GM21528 (cell line): ENCODE results near the gene TMIGD2.
"Not testable (repeated sequence)": the region's sequence is repeated elsewhere in the genome, so short reads cannot be mapped to it uniquely, and the experiment has no call there.

Experiments used
- ATAC-seq: cut with Tn5 transposase; IDR thresholded peaks from one replicate; pipeline ENCODE4 v1.9.1; 2021; ENCODE audit warnings: mild to moderate bottlenecking, moderate library complexity; ENCODE audit not compliant: unreplicated experiment, low FRiP score

The TMIGD2 gene

DNA sequence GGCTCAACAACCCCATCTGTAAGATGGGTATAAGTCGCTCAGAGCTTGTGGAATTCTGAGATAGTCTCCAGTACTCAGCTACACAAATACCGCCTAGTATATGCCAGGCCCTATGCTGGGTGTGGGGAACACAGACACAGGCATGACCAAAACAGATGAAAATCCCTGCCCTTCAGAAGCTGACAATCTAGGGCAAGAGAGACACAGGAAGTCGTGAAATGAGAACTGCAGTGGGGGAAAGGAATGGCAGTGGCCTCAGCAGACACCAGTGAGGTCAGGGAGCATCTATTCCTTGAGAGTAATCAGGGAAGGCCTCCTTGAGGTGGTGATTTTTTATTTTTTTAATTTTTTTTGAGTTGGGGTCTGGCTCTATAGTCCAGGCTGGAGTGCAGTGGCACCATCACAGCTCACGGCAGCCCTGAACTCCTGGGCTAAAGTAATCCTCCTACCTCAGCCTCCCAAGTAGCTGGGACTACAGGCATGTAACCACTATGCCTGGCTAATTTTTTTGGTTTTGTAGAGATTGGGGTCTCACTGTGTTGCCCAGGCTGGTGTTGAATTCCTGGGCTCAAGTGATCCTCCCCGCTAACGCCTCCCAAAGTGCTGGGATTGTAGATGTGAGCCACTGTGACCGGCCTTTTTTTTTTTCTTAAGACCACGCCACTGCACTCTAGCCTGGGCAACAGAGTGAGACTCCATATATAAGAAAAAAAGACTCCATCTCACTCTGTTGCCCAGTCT is 3.2 kb downstream of the TMIGD2 start:
- no peak for ATAC-seq

DNA sequence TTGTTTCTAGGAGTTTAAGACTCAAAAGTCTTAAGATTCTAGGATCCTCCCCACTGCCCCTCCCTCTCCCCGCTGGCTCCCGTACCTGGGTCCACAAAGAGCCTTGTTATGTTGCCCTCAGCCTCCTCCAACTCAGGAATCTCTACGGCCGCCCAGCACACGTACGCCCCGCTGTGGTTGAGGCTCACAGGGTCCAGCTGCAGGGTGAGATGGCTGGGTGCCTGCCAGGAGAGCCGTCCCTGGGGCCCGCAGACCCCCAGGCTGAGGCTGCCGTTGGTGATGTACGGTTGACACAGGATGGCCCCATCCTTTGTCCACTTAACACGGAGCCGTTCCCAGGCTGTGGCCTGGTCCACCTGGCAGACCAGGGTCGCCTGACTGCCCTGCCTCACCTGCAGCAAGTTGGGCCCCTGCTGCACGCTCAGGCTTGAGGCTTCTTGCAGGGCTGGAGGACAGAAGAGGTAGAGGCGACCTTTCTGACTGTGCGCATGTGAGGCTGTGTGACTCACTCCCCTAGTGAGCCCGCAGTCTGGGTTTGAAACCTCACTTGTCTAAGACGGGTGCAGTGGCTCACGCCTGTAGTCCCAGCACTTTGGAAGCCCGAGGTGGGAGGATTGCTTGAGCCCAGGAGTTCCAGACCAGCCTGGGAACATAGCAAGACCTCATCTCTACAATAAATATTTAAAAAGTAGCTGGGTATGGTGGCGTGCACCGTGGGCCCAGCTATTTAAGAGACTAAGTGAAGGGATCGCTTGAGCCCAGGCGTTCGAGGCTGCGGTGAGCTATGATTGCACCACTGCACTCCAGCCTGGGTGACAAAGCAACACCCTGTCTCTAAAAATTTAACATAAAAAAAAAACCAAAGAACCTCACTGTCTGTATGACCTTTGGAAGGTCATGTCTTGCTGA is 4.0 kb downstream of the TMIGD2 start:
- ATAC-seq, result no peak

DNA sequence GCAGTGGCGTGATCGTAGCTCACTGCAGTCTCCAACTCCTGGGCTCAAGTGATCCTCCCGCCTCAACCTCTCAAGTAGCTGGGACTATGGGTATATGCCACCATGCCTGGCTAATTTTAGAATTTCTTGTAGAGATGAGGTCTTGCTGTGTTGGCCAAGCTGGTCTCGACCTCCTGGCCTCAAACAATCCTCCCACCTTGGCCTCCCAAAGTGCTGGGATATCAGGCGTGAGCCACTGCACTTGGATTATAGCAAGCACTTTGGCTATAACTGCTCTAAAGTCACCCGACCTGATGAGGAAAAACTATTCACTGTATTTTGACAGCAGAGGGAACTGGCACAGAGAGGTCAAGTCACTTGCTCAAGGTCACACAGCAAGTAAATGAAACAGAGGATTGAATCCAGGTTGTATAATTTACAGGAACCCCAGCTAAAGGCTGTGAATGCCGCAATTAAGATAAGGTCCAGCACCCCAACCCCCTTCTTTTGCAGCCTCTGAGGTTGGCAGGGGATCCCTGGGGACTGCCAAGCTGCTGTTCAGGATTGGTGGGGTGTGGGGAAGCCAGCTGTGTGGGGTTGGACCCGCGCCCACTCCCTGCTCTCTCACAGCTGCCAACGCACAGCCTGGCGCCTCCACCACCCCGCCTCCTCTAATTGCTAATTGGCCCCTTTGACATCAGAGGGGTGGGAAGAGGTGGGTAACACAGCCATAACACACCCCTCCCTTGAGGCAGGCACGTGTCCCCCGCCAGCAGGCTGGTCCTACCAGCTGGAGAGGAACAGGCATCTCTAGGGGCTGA is 6.0 kb downstream of the TMIGD2 start:
- no peak for ATAC-seq

DNA sequence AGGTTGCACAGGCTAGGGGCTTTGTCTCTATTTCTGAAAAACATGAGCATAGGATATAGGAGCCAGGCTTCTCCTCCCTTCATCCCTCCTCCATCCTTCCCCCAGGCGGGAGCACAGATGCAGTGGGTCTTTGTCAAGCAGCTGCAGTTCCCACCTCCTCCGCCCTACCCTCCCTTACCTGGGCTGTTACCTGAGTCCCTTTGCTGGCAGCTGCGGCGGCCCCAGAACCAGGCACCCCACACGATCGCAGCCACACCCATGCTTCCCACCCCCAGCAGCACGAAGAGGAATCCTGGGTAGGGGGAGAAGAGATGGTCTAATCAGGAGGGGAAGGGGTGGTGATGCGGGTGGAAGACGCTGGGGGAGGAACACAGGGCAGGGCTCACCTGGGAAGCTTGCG is 7.8 kb downstream of the TMIGD2 start:
- no peak for ATAC-seq

DNA sequence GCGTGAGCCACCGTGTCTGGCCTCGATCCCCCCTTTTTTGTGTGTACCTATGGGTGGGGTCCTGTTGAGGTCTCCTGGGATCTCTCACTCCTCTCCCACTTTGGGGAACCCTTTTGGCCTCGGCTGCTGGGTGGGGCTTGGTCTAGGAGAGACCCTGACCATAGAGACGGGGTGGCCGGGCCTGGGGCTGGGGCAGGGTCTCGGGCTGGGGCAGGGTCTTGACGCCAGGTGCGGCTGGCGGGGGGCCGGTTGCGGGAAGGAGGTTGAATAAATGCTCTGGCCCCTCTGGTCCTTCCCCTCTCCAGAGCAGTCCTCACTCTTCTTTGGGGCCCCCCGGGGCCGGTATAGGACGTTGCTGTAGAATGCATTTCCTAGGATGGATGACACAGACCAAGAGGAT is 9.7 kb downstream of the TMIGD2 start:
- no peak for ATAC-seq

DNA sequence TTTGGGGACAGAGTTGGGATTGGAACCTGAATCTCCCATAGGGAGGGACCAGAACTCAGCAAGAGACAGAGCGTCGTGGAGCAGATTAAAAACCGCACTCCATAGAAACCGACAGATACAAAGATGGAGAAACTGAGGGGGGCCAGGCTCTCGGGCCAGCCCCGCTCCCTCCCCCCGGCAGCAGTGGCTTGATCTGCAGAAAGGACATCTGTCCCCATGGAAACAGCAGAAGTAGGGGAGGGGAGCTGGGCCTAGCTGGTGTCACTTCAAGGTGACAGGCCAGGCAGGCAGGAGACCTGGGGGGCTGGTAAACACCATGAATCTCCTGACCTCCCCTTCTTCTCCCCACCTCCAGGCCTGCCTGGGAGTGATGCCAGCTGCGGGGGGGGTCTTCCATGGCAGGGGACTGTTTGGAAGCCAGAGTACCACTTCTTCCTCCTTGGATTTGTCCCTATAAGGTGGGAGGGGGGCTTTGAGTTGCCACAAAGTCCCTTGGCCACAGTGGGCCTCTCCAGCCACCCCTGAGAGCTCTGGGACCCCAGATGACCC is 10.9 kb downstream of the TMIGD2 start:
- ATAC-seq, result no peak

DNA sequence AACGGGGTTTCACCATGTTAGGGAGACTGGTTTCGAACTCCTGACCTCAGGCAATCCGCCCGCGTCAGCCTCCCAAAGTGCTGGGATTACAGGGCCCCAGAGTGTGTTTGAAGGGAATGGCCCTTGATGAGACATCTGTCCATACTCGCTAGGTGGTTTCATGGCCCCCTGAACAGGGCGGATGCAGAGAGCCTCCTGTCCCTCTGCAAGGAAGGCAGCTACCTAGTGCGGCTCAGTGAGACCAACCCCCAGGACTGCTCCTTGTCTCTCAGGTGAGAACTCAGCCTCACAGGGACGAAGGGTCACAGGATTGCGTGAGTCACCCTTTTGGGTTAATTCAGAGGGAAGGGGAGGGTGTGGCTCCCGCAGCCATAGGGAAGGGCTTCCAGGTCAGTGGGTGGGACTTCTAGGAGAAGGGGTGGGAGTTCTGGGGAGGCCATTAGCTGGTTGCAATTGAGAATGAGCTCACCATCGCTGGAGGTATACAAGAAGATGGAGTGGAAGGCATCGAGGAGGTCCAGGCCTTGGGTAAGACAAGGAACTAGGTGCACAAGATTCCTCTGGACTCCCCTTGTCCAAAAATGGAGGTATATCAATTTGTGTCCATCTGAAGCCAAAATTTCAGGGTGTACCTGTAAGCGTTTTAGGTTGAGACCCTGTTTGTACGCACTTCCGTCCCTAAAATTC is 14.0 kb downstream of the TMIGD2 start:
- no peak for ATAC-seq

DNA sequence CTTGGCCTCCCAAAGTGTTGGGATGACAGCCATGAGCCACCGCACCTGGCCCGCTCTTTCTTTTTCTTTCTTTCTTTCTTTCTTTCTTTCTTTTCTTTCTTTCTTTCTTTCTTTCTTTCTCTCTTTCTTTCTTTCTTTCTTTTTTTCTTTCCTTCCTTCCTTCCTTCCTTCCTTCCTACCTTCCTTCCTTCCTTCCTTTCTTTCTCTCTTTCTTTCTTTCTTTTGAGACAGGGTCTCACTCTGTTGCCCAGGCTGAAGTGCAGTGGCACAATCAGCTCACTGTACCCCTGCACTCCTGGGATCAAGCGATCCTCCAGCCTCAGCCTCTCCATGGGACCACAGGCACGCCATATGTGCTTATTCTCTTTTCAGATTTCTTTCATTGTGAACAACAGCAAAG is 16.0 kb downstream of the TMIGD2 start:
- ATAC-seq, result not testable (repeated sequence)

DNA sequence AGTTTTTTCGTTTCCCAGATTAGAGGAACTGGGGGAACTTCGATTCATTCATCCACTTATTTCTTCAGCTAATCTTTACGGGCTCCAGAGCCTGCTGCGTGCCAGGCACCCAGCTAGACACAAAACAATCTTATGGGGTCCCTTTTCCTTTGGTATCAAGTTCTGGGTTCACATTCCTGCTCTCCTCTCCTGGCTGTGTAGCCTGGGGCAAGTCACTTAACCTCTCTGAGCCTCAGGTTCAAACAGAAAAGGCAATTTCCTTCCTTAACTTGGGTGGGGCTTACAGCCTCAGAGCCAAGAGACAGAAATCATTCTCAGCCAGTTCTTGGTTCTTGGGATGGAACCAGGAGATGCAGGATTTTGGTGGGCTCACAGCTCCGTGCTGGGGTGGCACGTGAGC is 17.2 kb downstream of the TMIGD2 start:
- ATAC-seq, result no peak

DNA sequence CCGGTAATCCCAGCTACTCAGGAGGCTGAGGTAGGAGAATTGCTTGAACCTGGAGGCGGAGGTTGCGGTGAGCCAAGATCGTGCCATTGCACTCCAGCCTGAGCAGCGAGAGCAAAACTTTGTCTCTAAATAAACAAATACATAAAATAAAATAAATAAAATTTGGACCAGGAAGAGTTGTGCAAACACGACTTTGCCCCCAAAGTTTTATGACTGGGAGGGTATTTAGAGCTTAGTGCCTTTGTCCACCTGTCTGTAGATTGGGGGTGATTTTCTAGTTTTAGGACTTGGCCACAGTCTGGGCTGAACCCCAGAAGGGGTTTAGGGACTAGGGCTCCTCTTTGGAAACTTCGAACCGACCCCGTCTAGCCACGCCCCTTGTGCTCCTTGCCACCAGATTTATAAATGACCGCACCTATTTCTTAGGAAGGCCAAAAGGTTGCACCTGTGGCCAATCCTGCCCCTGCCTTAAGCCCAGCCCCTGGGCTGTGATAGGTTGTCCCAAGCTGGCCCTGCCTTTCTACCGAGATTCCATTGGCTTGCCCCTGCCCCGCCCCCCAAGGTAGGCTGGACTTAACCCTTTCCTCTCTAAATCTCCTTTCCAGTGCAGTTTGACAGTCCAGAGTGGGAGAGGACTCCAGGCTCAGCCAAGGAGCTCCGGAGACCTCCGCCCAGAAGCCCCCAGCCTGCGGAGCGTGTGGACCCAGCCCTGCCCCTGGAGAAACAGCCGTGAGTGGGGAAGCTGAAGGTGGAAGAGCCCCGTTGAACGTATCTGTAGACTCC is 17.8 kb downstream of the TMIGD2 start:
- no peak for ATAC-seq

DNA sequence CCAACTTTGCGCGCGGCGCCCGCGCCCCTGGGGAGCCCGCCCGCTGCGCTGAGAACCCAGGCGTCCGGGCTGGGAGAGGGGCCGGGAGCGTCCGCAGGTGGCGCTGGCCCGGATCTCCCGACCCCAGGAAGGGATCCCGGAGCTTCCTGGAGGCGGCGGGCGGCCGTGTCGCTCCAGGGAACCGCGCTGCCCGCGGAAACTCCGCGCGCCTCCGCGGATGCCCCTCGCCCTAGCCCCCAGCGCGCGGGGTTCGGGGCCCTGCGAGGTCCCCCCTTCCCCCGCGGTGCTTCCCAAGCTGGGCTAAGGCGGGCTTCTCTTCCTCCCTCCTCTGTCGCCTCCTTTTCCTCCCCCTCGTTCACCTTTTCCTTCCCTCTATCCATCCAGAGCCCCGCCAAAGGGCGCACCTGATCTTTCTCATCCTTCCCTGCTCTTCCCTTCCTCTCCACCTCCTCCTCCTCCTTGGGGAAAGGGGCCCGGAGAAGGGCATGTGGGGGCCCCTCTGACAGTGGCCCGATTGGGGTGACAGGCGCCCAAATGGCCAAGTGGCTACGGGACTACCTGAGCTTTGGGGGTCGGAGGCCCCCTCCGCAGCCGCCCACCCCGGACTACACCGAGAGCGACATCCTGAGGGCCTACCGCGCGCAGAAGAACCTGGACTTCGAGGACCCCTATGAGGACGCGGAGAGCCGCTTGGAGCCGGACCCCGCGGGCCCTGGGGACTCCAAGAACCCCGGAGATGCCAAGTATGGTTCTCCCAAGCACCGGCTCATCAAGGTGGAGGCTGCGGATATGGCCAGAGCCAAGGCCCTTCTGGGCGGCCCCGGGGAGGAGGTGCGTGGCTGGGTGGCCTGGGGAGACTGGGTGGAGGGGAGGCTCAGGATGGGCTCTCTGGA is 22.4 kb downstream of the TMIGD2 start:
- ATAC-seq, result no peak

DNA sequence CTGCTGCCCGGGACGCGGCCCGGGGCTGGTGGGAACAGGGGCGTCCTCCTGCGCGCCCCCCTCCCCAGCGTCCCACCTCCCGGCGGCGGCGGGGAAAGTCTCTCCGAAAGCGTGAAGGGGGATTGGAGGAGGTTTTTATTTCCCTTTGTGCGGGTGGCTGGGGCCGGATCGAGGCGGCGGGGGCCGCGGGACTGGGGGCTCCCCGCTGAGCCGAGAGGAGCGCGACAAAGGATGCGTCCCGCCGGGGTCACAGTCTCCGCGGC is 23.0 kb downstream of the TMIGD2 start:
- no peak for ATAC-seq

DNA sequence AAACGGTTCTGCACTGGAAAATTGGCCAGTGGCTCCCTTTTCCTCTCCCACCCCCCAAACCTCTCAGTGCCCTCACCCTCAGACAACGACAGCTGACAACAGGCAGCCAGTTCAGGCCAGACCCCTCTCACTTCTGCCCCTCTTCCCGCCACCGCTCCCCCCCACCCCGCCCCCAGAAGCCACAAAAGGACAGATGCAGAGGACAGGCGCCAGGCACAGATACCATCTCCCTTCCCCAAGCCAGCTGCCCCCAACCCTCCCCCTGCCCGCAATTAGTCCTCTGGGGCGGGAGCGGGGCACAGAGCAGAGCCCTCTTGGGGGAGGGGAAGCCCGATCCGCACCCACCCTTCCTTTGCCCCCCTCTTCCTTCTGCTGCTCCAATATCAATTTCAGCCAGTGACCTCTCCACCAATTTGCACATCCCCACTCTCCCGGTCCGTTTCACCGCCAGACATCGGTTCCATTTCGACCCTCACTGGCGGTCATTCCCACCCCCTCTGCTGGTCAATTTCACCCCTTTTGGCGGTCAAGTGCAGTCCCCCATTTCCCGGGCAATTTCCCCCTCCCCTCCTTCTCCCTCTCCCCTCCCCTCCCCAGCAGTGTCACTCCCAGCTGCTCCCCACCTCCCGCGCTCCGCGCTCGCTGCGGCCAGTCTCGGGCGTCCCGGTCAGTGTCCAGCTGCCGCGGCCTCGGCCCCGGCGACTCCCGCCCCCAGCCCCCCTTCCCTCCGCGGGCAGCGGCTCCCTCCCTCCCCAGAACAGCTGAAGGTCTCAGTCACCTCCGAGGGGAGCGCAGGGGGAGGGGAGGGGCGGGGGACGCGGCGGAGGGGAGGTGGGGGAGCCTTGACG is 23.5 kb downstream of the TMIGD2 start, which contains the start of gene SHD:
TSS of gene SHD (plus strand) at position 848 of the 848 bp plus-strand sequence. CDS start 798 bp downstream, outside the sequence.
- no peak for ATAC-seq

DNA sequence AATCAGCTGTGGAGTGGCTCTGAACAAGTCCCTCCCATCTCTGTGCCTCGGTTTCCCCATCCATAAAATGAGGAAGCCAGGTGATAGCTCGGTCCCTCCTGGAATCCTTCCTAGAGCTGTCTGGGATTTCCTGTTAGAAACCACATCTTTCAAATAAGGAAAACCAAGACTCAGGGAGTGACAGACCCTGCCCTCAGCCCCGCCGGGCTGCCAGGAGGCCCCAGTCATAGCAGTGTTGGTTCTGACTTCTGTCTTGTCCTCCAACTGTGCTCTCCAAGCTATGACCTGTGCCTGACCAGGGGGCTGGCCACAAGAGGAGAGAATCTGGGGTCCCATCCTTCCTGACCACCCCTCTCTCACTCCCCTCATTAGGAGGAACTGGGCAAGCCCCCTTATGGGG is 24.2 kb downstream of the TMIGD2 start:
- ATAC-seq, result no peak

DNA sequence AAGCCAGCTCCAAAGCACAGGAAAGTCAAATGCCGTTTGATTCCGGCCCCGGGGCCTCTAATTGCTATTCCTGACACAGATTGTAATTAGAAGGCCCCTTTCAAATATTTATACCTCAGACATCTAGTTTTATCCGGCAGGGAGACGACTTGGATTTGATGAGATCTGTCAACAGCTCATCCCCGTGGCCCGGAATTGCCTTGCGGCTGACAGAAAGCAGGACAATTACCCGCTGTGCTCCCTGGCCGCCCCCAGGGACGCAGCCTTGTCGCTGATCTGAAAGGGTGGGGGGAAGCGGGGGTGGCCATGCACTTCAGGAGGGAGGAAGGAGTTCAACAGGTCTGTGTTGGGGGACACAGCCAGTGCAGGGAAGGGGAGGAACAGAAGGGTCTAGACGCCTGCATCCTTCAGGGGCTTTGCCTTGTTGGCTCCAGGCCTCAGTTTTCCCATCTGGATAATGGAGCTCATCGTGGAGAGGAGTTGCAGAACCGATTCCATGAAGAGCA is 24.9 kb downstream of the TMIGD2 start:
- no peak for ATAC-seq

DNA sequence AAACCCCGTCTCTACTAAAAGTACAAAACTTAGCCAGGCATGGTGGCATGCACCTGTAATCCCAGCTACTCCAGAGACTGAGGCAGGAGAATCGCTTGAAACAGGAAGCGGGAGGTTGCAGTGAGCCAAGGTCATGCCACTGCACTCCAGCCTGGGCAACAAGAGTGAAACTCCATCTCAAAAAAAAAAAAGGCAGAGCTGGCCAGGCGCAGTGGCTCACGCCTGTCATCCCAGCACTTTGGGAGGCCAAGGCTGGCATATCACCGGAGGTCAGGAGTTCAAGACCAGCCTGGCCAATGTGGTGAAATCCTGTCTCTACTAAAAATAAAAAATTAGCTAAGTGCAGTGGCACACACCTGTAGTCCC is 27.9 kb downstream of the TMIGD2 start:
- not testable (repeated sequence) for ATAC-seq

DNA sequence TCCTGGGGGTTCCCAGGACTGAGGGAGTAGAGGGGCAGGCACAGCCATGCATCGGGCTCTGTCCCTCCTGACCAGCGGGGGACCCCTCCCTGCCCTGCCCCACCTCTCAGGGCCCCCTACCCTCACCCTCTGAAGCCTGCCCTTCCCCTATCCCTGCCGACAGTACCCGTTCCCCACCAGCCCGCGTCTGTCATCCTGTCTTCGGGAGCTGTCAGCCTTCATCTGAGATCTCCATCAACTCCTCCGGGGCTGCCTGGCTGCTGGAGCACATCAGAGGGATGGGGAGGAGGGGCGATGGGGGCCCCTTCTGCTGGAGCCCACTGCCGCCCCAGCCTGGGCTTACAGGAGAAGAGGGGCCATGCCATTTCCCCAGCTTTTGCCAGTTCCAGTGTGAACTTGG is 29.3 kb downstream of the TMIGD2 start:
- no peak for ATAC-seq
